WTC11 (cell line): ENCODE data around the gene TOM1.

Experiments used
- ATF3 ChIP-seq: sonication (generic); formaldehyde crosslinking; conservative IDR thresholded peaks from 2 replicates; pipeline ENCODE4 v1.8.1; 2022; ENCODE audit warnings: mild to moderate bottlenecking, missing genetic modification reagents
- CREM ChIP-seq: sonication (generic); formaldehyde crosslinking; IDR thresholded peaks from 2 replicates; pipeline ENCODE4 v1.8.1; 2022; ENCODE audit warnings: mild to moderate bottlenecking, missing genetic modification reagents, moderate library complexity
- CTCF ChIP-seq: fragments of 200-600 bp; IDR thresholded peaks from 2 replicates; pipeline ENCODE4 v1.8.0; 2022; ENCODE audit warnings: antibody characterized with exemption
- ESRRA ChIP-seq: sonication (generic); formaldehyde crosslinking; IDR thresholded peaks from 2 replicates; pipeline ENCODE4 v1.8.1; 2022; ENCODE audit warnings: mild to moderate bottlenecking, missing genetic modification reagents, borderline replicate concordance
- MLX ChIP-seq: sonication (generic); formaldehyde crosslinking; IDR thresholded peaks from 2 replicates; pipeline ENCODE4 v1.8.1; 2023; ENCODE audit warnings: mild to moderate bottlenecking, missing genetic modification reagents, moderate library complexity
- TEAD4 ChIP-seq: sonication (generic); formaldehyde crosslinking; IDR thresholded peaks from 2 replicates; pipeline ENCODE4 v1.8.0; 2022; ENCODE audit warnings: mild to moderate bottlenecking, missing genetic modification reagents
- ZNF121 ChIP-seq: sonication (generic); formaldehyde crosslinking; IDR thresholded peaks from 2 replicates; pipeline ENCODE4 v1.8.0; 2023; ENCODE audit warnings: missing genetic modification reagents

GRCh38 chr22:35301372-35301874, 1.7 kb downstream of the TOM1 start:
- TF ChIP-seq CTCF (no peak), MLX (CRISPR knock-in tag) (no peak), TEAD4 (CRISPR knock-in tag) (no peak), ATF3 (no peak), ZNF121 (no peak), ESRRA (no peak), CREM (CRISPR knock-in tag) (no peak)
